GM23338 (cell line): Measurements from ENCODE around the gene IFNL1. TPM values are rescaled to one million over a fixed set of nuclear protein-coding genes. Genes with fewer than 3 reads are reported as not detected.

ENCODE experiments used
- ATAC-seq: fragments of 200-7000 bp; cut with Tn5 transposase; 3 replicates; pipeline ENCODE4 v1.9.1; 2020
- DNase-seq: peaks from one replicate; pipeline ENCODE4 v3.0.0-alpha.2; 2015; ENCODE audit warnings: low spot score
- H2AFZ ChIP-seq: fragments of 200-600 bp; sonication (generic); 2 replicates; pipeline ENCODE4 v1.8.0; 2016; ENCODE audit warnings: antibody characterized with exemption, mild to moderate bottlenecking, moderate library complexity
- H3F3A ChIP-seq: fragments of 200-600 bp; sonication (generic); replicated peaks from 2 replicates; pipeline ENCODE4 v1.8.0; 2017; ENCODE audit warnings: antibody characterized with exemption, mixed run types, low read depth
- H3K27ac ChIP-seq: fragments of 200-600 bp; sonication (generic); 2 replicates; pipeline ENCODE4 v1.6.1; 2016; ENCODE audit warnings: low read depth
- H3K27me3 ChIP-seq: fragments of 200-600 bp; sonication (generic); 2 replicates; pipeline ENCODE4 v1.8.0; 2016; ENCODE audit warnings: mild to moderate bottlenecking, mixed run types, moderate library complexity; ENCODE audit not compliant: insufficient read depth
- H3K36me3 ChIP-seq: fragments of 200-600 bp; sonication (generic); 2 replicates; pipeline ENCODE4 v1.8.0; 2016; ENCODE audit warnings: mild to moderate bottlenecking; ENCODE audit not compliant: insufficient read depth
- H3K4me1 ChIP-seq: fragments of 200-600 bp; sonication (generic); 2 replicates; pipeline ENCODE4 v1.8.0; 2016; ENCODE audit warnings: mild to moderate bottlenecking, moderate library complexity; ENCODE audit not compliant: insufficient read depth
- H3K4me2 ChIP-seq: fragments of 200-600 bp; sonication (generic); 2 replicates; pipeline ENCODE4 v1.7.1; 2017; ENCODE audit warnings: mixed run types
- H3K4me3 ChIP-seq: fragments of 200-600 bp; sonication (generic); 2 replicates; pipeline ENCODE4 v1.6.1; 2016; ENCODE audit warnings: mixed run types
- H3K79me2 ChIP-seq: fragments of 200-600 bp; sonication (generic); replicated peaks from 2 replicates; pipeline ENCODE4 v1.8.0; 2017; ENCODE audit warnings: mild to moderate bottlenecking; ENCODE audit not compliant: insufficient read depth
- H3K9me2 ChIP-seq: fragments of 200-600 bp; sonication (generic); 2 replicates; pipeline ENCODE4 v1.8.0; 2017; ENCODE audit not compliant: insufficient read depth
- H4K20me1 ChIP-seq: fragments of 200-600 bp; sonication (generic); replicated peaks from 2 replicates; pipeline ENCODE4 v1.8.0; 2017; ENCODE audit warnings: mild to moderate bottlenecking; ENCODE audit not compliant: insufficient read depth
- H3K27ac Mint-ChIP-seq: 2 replicates; pipeline ENCODE4 v1.8.0; 2020; ENCODE audit warnings: inconsistent platforms, mild to moderate bottlenecking, moderate library complexity, mixed read lengths
- H3K27me3 Mint-ChIP-seq: 3 replicates; pipeline ENCODE4 v1.8.0; 2022; ENCODE audit warnings: low read depth, mild to moderate bottlenecking, moderate library complexity, mixed read lengths, inconsistent platforms; ENCODE audit not compliant: insufficient read depth, poor library complexity
- H3K36me3 Mint-ChIP-seq: 3 replicates; pipeline ENCODE4 v1.8.0; 2021; ENCODE audit warnings: low read depth, mild to moderate bottlenecking, inconsistent platforms, moderate library complexity, mixed read lengths
- H3K4me1 Mint-ChIP-seq: 3 replicates; pipeline ENCODE4 v1.8.0; 2020; ENCODE audit warnings: mild to moderate bottlenecking, inconsistent platforms, mixed read lengths
- H3K4me3 Mint-ChIP-seq: 3 replicates; pipeline ENCODE4 v1.8.0; 2021; ENCODE audit warnings: moderate library complexity, mild to moderate bottlenecking, inconsistent platforms, mixed read lengths
- H3K9me3 Mint-ChIP-seq: 3 replicates; pipeline ENCODE4 v1.8.0; 2020; ENCODE audit warnings: moderate library complexity, mild to moderate bottlenecking, inconsistent platforms, mixed read lengths
- CREB1 ChIP-seq: fragments of 250-450 bp; sonication (Bioruptor Pico); IDR thresholded peaks from 2 replicates; pipeline ENCODE4 v1.5.0; 2020; ENCODE audit warnings: low read depth, mild to moderate bottlenecking, moderate library complexity
- CTCF ChIP-seq, 2 experiments: fragments of 200-600 bp in 1 of 2; sonication (generic) in 1 of 2; conservative IDR thresholded peaks; 2 replicates each; pipeline versions ENCODE4 v1.5.1 to v1.6.1; 2016 to 2017; ENCODE audit warnings: antibody characterized with exemption in 2 of 2, low read depth in 2 of 2, mild to moderate bottlenecking in 2 of 2, moderate library complexity in 1 of 2
- EZH2 ChIP-seq: fragments of 200-600 bp; sonication (generic); IDR thresholded peaks from one replicate; pipeline ENCODE4 v1.8.0; 2017; ENCODE audit warnings: antibody characterized with exemption, mild to moderate bottlenecking, low read depth; ENCODE audit not compliant: unreplicated experiment
- EZH2phosphoT487 ChIP-seq: fragments of 200-600 bp; sonication (generic); IDR thresholded peaks from one replicate; pipeline ENCODE4 v1.8.1; 2018; ENCODE audit warnings: antibody characterized with exemption; ENCODE audit not compliant: unreplicated experiment
- JUNB ChIP-seq: IDR thresholded peaks from one replicate; pipeline ENCODE4 v1.6.1; 2016; ENCODE audit warnings: antibody characterized with exemption; ENCODE audit not compliant: unreplicated experiment
- NANOG ChIP-seq: IDR thresholded peaks from 2 replicates; pipeline ENCODE4 v1.6.1; 2016; ENCODE audit warnings: antibody characterized with exemption, borderline replicate concordance
- POLR2AphosphoS5 ChIP-seq: IDR thresholded peaks from 2 replicates; pipeline ENCODE4 v1.6.1; 2016; ENCODE audit warnings: antibody characterized with exemption, low read depth
- REST ChIP-seq: IDR thresholded peaks from one replicate; pipeline ENCODE4 v1.6.1; 2018; ENCODE audit warnings: antibody characterized with exemption; ENCODE audit not compliant: unreplicated experiment
- STAT1 ChIP-seq: IDR thresholded peaks from one replicate; pipeline ENCODE4 v1.6.1; 2016; ENCODE audit warnings: antibody characterized with exemption; ENCODE audit not compliant: unreplicated experiment
- ZNF114 ChIP-seq: fragments of 250-450 bp; sonication (Bioruptor Pico); IDR thresholded peaks from 2 replicates; pipeline ENCODE4 v1.5.0; 2020; ENCODE audit warnings: mild to moderate bottlenecking, moderate library complexity
- ZNF331 ChIP-seq: fragments of 250-450 bp; sonication (Bioruptor Pico); IDR thresholded peaks from 2 replicates; pipeline ENCODE4 v1.5.0; 2020; ENCODE audit warnings: low read depth, mild to moderate bottlenecking, moderate library complexity
- ZNF462 ChIP-seq: fragments of 250-450 bp; sonication (Bioruptor Pico); IDR thresholded peaks from 2 replicates; pipeline ENCODE4 v1.5.0; 2020; ENCODE audit warnings: mild to moderate bottlenecking, moderate library complexity
- polyA plus RNA-seq: library from polyadenylated mRNA; unstranded; fragments of >200 nt; fragmentation: Nextera tagmentation; extraction: Ambion mirVana; gene quantifications from 2 replicates; pipeline ENCODE4 v1.2.1, GENCODE V29; 2016
- total RNA-seq: library from RNA; depleted of rRNA; stranded (reverse); fragments of >200 nt; shearing (Covaris generic); gene quantifications from 2 replicates; pipeline ENCODE4 v1.2.3, GENCODE V29; 2014
- TF ChIP-seq, protein P1 (sequence below): IDR thresholded peaks from 2 replicates; pipeline ENCODE4 v1.6.1; 2016; ENCODE audit warnings: antibody characterized with exemption

IFNL1 gene
- total and polyA plus RNA-seq, 2 experiments from 2014 or later = not detected

DNA sequence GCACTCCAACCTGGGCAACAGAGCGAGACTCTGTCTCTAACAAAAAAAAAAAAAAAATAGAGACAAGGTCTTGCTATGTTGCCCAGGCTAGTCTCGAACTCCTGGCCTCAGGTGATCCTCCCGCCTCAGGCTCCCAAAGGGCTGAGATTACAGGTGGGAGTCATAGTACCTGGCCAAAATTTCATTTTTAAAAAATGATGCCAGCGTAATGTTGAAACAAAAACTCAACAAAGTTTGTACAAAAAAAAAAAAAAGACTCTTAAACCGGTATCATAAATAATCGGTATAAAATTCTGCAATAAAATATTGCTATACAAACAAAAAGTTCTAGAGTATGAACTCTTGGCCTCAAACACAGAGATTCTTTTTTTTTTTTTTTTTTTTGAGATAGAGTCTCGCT is 36.1 kb downstream of the IFNL1 start:
- no peak overlapping the region for H3K27ac ChIP-seq
- no peaks in the 10 kb centered on the region for H3K79me2 ChIP-seq
- ATAC-seq (no peak), DNase-seq (no peak)
- H3F3A ChIP-seq = no peaks in the 10 kb centered on the region
- H3K27me3 ChIP-seq = no peaks in the 10 kb centered on the region
- no peaks in the 10 kb centered on the region for H3K36me3 Mint-ChIP-seq
- no peak overlapping the region for H3K4me2 ChIP-seq
- H4K20me1 ChIP-seq = no peaks in the 10 kb centered on the region
- no peaks in the 10 kb centered on the region for H3K36me3 ChIP-seq
- no peak for TF ChIP-seq CREB1 (CRISPR knock-in tag)
- TF ChIP-seq, protein P1, sequence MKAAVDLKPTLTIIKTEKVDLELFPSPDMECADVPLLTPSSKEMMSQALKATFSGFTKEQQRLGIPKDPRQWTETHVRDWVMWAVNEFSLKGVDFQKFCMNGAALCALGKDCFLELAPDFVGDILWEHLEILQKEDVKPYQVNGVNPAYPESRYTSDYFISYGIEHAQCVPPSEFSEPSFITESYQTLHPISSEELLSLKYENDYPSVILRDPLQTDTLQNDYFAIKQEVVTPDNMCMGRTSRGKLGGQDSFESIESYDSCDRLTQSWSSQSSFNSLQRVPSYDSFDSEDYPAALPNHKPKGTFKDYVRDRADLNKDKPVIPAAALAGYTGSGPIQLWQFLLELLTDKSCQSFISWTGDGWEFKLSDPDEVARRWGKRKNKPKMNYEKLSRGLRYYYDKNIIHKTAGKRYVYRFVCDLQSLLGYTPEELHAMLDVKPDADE = no peak
- TF ChIP-seq EZH2 = no peak
- TF ChIP-seq JUNB = no peak
- no peak for TF ChIP-seq ZNF462 (CRISPR knock-in tag)
- no peak for TF ChIP-seq EZH2phosphoT487
- TF ChIP-seq POLR2AphosphoS5 = no peak
- no peak for TF ChIP-seq NANOG
- TF ChIP-seq REST = no peak
- TF ChIP-seq ZNF331 = no peak
- TF ChIP-seq ZNF114 (CRISPR knock-in tag) = no peak
- TF ChIP-seq STAT1 = no peak
- no peak for TF ChIP-seq CTCF (conservative IDR thresholded peaks at IDR 0.05; ENCODE audit: low read depth in 2 of 2)
- no peaks in the 10 kb centered on the region for H3K9me3 Mint-ChIP-seq
- H3K4me1 Mint-ChIP-seq = peaks cover 12% of the 10 kb centered on the region
- peaks cover 7% of the 10 kb centered on the region for H3K4me1 ChIP-seq
- H3K4me3 Mint-ChIP-seq = no peak overlapping the region
- H2AFZ ChIP-seq = no peak overlapping the region
- H3K27ac Mint-ChIP-seq = no peak overlapping the region
- H3K4me3 ChIP-seq = no peak overlapping the region
- peaks cover 21% of the 10 kb centered on the region for H3K27me3 Mint-ChIP-seq
- H3K9me2 ChIP-seq = no peaks in the 10 kb centered on the region
